ENCODE measurements around the gene NAPB.
A peak's percentile ranks its signal among the peaks of the same experiment; 100 is the strongest.
"Not testable (repeated sequence)": the region's sequence is repeated elsewhere in the genome, so short reads cannot be mapped to it uniquely, and the experiment has no call there.

The NAPB gene

DNA sequence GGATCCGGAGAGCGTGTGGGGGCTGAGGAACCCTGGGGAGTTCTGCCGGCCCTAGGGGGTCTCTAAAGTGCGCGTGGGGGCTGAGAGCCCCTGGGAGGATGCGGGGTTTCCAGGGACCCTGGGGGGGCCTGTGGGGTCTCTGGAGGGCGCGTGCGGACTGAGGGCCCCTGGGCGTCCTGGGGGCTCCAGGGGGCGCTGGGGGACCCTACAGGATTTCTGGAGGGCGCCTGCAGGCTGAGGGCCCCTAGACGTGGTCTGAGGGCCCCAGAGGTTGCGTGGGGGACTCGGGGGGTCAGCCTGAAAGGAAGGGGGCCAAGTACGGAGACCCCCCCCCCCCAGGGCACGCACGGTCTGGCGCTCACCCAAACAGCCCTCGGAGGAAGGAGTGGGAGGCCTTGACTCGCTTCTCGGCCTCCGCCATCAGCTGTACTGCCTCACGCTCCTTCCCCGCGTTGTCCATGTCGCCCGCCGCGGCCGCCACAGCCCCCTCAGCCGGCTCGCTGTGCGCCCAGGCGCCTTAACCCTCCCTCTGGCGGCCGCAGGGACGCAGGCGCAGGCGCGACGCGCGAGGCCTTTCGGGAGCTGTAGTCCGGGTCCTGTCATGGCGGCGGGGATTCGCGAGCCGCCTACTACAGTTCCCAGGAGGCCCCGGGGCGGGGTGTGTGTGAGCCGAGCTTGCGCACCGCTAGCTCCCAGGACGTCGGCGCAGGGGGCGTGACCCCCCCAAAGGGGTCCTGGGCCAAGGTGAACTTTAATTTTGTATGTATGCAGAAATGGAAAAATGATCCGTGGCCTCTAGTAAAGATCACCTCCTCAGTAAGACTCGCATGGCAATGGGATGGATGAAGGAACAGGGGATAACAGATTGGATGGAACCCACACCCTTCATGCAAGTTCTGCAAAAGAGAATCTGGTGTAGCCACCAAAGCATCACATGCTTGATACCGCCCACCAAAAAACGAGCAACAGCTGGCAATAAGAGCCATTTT is at the start of gene NAPB:
NAPB (minus strand) TSS at position 546 of the 989 bp plus-strand sequence; CDS start at position 460, 86 bp downstream.
- peak within 1 kb of the TSS; percentile 85 for H3K4me3 ChIP-seq (ENCODE audit: low read length)
- no peaks in the 10 kb centered on the region for H3K27me3 ChIP-seq (ENCODE audit: insufficient read depth, low read length)
- peak within 1 kb of the TSS; percentile 80 for H2AFZ ChIP-seq (ENCODE audit: low read depth, low read length)
- H3K9me3 ChIP-seq (ENCODE audit: low read length), result no peaks in the 10 kb centered on the region
- peaks cover 16% of the 10 kb centered on the region for H3K4me1 ChIP-seq (ENCODE audit: insufficient read depth, low read length)
- H3K36me3 ChIP-seq (ENCODE audit: insufficient read depth, low read length), result no peaks in the 10 kb centered on the region

DNA sequence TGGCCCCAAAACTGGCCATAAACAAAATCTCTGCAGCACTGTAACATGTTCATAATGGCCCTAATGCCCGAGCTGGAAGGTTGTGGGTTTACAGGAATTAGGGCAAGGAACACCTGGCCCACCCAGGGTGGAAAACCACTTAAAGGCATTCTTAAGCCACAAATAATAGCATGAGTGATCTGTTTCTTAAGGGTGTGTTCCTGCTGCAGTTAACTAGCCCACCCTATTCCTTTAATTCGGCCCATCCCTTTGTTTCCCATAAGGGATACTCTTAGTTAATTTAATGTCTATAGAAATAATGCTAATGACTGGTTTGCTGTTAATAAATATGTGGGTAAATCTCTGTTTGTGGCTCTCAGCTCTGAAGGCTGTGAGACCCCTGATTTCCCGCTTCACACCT is 45.7 kb upstream of the NAPB start:
- not testable (repeated sequence) for H2AFZ ChIP-seq (ENCODE audit: low read depth, low read length); H3K4me3 ChIP-seq (ENCODE audit: low read length); H3K27me3 ChIP-seq (ENCODE audit: insufficient read depth, low read length); H3K36me3 ChIP-seq (ENCODE audit: insufficient read depth, low read length); H3K4me1 ChIP-seq (ENCODE audit: insufficient read depth, low read length); H3K9me3 ChIP-seq (ENCODE audit: low read length)

DNA sequence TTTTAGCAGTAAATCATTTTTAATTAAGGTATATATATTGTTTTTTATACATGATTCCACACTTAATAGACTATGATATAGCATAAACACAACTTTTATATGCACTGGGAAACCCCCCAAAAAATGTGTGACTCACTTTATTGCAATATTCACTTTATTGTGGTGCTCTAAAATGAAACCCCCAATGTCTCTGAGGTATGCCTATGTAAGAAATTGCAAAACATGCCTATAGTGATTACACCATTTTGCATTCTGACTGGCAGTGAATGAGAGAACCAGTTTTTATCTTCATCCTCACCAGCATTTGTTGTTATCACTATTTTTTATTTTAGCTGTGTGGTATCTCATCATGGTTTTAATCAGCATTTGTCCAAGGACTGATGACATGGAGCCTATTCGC is 39.9 kb upstream of the NAPB start:
- H3K9me3 ChIP-seq (ENCODE audit: low read length), result no peaks in the 10 kb centered on the region
- H3K27me3 ChIP-seq (ENCODE audit: insufficient read depth, low read length), result no peaks in the 10 kb centered on the region
- H2AFZ ChIP-seq (ENCODE audit: low read depth, low read length), result no peak overlapping the region
- H3K4me1 ChIP-seq (ENCODE audit: insufficient read depth, low read length), result no peaks in the 10 kb centered on the region
- no peak overlapping the region for H3K4me3 ChIP-seq (ENCODE audit: low read length)
- H3K36me3 ChIP-seq (ENCODE audit: insufficient read depth, low read length), result no peaks in the 10 kb centered on the region

DNA sequence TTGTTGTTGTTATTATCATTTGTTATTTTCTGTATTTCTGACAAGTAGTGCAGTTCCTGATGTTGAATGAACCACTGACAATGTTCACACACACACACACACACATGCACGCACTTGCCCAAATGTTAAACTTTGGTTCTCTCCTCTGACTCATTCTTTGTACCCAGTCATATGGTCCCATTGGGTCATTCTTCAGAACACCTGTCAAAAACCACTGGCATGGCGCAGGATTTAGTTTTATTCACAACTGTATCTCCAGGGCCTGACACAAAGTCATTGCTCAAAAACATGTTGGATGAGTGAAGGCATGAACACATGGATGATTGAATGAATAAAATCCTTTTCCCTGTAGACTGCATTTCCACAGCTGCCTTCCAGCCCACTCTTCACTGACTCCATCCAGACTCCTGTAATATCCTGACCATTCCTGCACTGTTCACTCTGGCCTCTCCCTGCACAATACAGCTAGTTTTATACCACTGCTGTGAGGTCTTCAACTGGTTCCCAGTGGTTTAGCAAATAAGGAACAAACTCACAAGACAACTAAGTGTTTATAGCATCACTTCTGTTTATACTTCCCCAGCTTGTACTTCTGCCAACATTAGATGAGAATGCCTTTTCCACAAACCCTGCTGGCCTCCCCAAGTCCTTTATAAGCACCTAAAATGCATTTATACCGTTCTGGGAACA is 38.3 kb upstream of the NAPB start:
- no peak overlapping the region for H3K4me3 ChIP-seq (ENCODE audit: low read length)
- H2AFZ ChIP-seq (ENCODE audit: low read depth, low read length), result no peak overlapping the region
- no peaks in the 10 kb centered on the region for H3K9me3 ChIP-seq (ENCODE audit: low read length)
- no peaks in the 10 kb centered on the region for H3K36me3 ChIP-seq (ENCODE audit: insufficient read depth, low read length)
- H3K4me1 ChIP-seq (ENCODE audit: insufficient read depth, low read length), result no peaks in the 10 kb centered on the region
- no peaks in the 10 kb centered on the region for H3K27me3 ChIP-seq (ENCODE audit: insufficient read depth, low read length)

DNA sequence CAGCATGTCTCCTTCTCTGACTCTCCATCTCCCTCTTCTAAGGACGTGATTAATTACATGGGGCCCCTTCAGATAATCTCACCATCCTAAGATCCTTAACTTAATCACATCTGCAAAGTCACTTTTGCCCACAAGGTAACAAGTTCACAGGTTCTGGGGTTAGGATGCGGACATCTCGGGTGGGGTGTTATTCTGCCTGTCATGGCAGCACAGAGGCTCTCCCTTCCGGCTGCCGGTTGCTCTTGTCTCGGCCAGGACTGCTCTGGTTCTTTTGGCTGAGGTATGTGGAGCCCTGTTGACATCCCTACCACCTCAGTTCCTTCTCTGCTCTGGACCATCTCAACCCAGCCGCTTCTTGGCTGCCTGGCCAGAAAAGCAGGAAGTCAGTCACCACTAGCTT is 35.6 kb upstream of the NAPB start:
- H3K4me3 ChIP-seq (ENCODE audit: low read length), result no peak overlapping the region
- H3K27me3 ChIP-seq (ENCODE audit: insufficient read depth, low read length), result peaks cover 4% of the 10 kb centered on the region
- H3K36me3 ChIP-seq (ENCODE audit: insufficient read depth, low read length), result no peaks in the 10 kb centered on the region
- H3K9me3 ChIP-seq (ENCODE audit: low read length), result no peaks in the 10 kb centered on the region
- no peak overlapping the region for H2AFZ ChIP-seq (ENCODE audit: low read depth, low read length)
- no peaks in the 10 kb centered on the region for H3K4me1 ChIP-seq (ENCODE audit: insufficient read depth, low read length)

DNA sequence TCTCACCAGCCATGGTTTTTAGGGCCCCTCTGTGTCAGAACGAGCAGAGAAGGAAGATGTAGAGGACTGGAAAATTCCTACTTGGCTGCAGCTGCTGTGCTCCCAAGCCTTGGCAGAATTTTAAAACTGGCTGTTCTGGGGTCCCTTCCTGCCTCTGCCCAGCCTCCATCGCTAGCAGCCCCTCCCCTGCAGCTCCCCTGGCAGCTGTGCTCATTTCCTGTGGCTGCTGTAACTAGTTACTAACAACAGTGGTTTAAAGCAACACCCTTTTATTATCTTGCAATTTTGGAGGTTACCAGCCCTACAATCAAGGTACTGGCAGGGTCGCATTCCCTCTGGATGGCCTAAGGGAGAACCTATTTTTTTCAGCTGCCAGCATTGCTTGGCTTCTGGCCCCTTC is 35.1 kb upstream of the NAPB start:
- Histone ChIP-seq H3K4me3 (ENCODE audit: low read length) (no peak overlapping the region), H3K36me3 (ENCODE audit: insufficient read depth, low read length) (no peaks in the 10 kb centered on the region), H2AFZ (ENCODE audit: low read depth, low read length) (no peak overlapping the region), H3K27me3 (ENCODE audit: insufficient read depth, low read length) (peaks cover 4% of the 10 kb centered on the region), H3K9me3 (ENCODE audit: low read length) (no peaks in the 10 kb centered on the region), H3K4me1 (ENCODE audit: insufficient read depth, low read length) (no peaks in the 10 kb centered on the region)

DNA sequence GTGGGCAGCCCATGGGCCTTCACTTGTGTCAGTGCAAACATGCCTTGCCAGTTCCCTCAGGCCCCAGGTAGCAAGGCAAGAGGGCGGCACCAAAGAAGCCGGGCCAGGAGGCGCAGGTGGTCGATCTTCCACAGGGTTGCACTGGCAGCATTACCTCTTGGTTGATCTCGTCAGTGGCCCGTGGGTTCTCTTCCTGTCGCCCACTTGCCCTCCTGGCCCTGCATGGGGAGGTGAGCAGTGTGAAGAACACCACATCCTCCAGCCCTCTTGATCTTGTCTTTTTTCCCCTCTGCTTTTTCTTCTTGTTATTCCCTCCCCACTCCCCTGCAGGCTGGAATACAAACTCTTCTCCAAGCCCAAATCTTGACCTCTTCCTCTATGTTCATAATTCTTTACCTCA is 34.4 kb upstream of the NAPB start:
- Histone ChIP-seq H3K36me3 (ENCODE audit: insufficient read depth, low read length) (no peaks in the 10 kb centered on the region), H3K4me3 (ENCODE audit: low read length) (no peak overlapping the region), H2AFZ (ENCODE audit: low read depth, low read length) (no peak overlapping the region)

DNA sequence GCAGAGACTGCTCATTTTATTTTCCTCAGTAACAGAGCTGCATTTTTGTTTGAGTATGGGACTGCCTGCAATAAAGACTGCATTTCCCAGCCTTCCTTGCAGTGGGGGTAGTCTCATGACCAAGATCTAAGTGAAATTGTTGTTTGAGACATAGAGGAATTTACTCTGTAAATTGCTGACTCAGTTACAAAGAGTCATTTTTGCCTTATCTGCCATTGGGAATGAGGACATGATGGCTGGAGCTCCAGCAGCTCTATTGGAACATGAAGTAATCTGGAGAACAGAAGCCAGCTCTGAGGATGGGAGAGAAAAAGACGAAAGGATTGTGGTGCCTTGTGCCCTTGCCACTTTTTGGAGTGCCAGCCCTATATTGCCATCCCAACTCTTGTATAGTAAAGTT is 33.5 kb upstream of the NAPB start:
- Histone ChIP-seq H3K9me3 (ENCODE audit: low read length) (no peaks in the 10 kb centered on the region), H2AFZ (ENCODE audit: low read depth, low read length) (no peak overlapping the region), H3K27me3 (ENCODE audit: insufficient read depth, low read length) (peaks cover 4% of the 10 kb centered on the region), H3K4me3 (ENCODE audit: low read length) (no peak overlapping the region), H3K4me1 (ENCODE audit: insufficient read depth, low read length) (no peaks in the 10 kb centered on the region), H3K36me3 (ENCODE audit: insufficient read depth, low read length) (no peaks in the 10 kb centered on the region)

More for the DNA sequence above, 34.4 kb upstream of the NAPB start:
- Histone ChIP-seq H3K27me3 (ENCODE audit: insufficient read depth, low read length) (peaks cover 4% of the 10 kb centered on the region), H3K4me1 (ENCODE audit: insufficient read depth, low read length) (no peaks in the 10 kb centered on the region), H3K9me3 (ENCODE audit: low read length) (no peaks in the 10 kb centered on the region)

DNA sequence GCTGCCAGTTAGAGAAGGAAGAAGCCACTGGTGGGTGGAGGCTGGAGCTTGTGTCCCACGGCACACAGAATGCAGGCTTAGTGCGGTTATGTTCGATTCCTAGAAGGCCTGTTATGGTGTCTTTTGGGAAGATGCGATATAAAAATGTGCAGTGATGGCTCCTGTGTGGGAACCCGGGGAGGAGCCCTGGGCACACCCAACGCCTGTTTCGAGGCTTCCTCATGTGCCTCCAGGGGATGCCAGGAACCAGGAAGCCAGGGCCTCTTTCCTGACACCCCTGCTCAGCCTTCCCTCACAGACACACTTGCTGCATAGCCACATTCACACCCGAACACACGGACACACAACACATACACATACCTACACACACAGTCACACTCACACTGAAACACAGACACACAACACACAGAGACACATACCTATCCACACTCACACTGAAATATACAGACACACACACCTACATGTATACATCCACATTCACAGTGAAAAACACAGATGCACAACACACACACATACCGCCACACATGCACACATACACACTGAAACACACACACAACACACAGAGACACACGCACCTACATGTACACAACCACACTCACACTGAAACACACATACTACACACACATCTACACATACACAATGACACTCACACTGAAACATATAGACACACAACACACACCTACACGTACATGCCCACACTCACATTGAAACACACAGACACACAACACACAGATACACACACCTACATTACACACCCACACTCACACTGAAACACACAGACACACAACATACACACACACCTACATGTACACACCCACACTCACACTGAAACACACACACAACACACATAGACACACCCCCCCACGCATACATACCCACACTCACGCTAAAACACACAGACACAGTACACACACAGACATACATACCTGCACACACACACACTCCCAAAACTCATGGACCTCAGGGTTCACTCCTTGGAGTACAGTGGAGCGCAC is 32.6 kb upstream of the NAPB start:
- Histone ChIP-seq H3K4me1 (ENCODE audit: insufficient read depth, low read length) (no peaks in the 10 kb centered on the region), H3K9me3 (ENCODE audit: low read length) (no peaks in the 10 kb centered on the region), H3K4me3 (ENCODE audit: low read length) (no peak overlapping the region), H3K27me3 (ENCODE audit: insufficient read depth, low read length) (peaks cover 4% of the 10 kb centered on the region), H2AFZ (ENCODE audit: low read depth, low read length) (no peak overlapping the region), H3K36me3 (ENCODE audit: insufficient read depth, low read length) (no peaks in the 10 kb centered on the region)

DNA sequence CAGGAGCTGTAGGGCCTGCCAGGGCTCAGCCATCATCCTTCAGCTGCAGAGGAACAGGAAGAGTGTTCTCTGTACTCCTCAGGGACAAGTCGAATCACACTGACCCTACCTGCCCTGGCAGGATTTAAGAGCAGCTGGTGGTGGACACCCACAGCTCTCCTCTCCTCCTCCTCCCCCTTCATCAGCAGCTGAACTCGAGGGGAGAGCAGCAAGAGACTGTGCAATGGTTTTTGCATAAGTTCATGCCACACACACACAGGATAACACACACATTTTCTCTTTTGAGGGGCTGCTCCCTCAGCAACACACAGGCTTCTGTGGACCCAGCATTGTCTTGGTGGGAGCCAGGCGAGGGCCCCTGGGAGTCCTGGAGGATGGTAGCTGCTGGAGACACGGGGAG is 31.5 kb upstream of the NAPB start, which contains the start of gene CST11:
CST11 (minus strand) TSS at position 101 of the 400 bp plus-strand sequence; CDS start at position 36, 65 bp downstream.
- no peaks in the 10 kb centered on the region for H3K36me3 ChIP-seq (ENCODE audit: insufficient read depth, low read length)
- peaks cover 4% of the 10 kb centered on the region for H3K27me3 ChIP-seq (ENCODE audit: insufficient read depth, low read length)
- no peak within 1 kb of the TSS for H3K4me3 ChIP-seq (ENCODE audit: low read length)
- no peak within 1 kb of the TSS for H2AFZ ChIP-seq (ENCODE audit: low read depth, low read length)
- no peaks in the 10 kb centered on the region for H3K4me1 ChIP-seq (ENCODE audit: insufficient read depth, low read length)
- no peaks in the 10 kb centered on the region for H3K9me3 ChIP-seq (ENCODE audit: low read length)

DNA sequence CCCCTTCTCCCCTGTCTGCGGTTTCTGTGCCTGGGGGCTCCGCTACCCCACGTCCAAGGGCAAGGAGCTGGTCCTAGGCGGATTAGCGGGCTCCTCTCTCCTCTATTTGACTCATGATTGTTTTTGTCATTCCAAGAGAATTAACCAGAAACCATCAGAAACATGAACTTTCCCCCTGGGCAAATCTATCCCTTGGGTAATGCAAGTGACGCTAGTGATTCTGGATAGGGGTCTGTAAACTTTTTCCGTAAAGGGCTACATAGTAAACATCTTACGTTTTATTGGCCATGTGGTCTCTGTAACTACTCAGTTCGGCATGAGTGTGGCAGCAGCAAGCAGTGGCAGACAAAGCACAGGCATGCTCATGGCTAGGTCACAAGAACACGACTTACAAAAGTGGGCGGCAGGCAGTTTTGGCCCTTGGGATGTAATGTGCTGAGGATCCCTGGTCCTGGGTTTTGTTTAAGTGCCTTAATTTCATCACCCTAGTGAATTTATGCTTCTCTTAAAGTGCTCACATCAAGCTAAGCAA is 30.7 kb upstream of the NAPB start:
- H3K4me1 ChIP-seq (ENCODE audit: insufficient read depth, low read length), result no peaks in the 10 kb centered on the region

DNA sequence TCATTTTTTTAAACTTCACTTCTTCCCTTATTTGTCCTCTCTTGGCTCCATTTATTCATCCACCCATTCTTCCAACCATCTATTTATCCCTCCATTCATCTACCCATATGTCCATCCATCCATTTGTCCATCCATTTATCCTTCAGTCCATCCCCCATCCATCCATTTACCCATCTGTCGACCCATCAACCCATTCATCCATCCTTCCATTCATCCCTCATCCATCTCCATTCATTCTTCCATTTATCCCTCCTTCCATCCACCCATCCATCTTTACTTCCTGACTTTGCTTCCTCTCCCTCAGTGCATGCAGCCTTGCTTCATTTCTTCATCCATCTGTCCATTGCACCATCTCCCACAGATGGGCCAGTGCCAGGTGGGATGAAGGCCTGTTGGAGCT is 29.6 kb upstream of the NAPB start:
- no peaks in the 10 kb centered on the region for H3K4me1 ChIP-seq (ENCODE audit: insufficient read depth, low read length)
- H3K36me3 ChIP-seq (ENCODE audit: insufficient read depth, low read length), result no peaks in the 10 kb centered on the region
- no peak overlapping the region for H2AFZ ChIP-seq (ENCODE audit: low read depth, low read length)
- H3K27me3 ChIP-seq (ENCODE audit: insufficient read depth, low read length), result peaks cover 4% of the 10 kb centered on the region
- no peaks in the 10 kb centered on the region for H3K9me3 ChIP-seq (ENCODE audit: low read length)
- no peak overlapping the region for H3K4me3 ChIP-seq (ENCODE audit: low read length)

More for the DNA sequence above, 30.7 kb upstream of the NAPB start:
- H2AFZ ChIP-seq (ENCODE audit: low read depth, low read length), result no peak overlapping the region
- no peak overlapping the region for H3K4me3 ChIP-seq (ENCODE audit: low read length)
- no peaks in the 10 kb centered on the region for H3K36me3 ChIP-seq (ENCODE audit: insufficient read depth, low read length)
- H3K27me3 ChIP-seq (ENCODE audit: insufficient read depth, low read length), result peaks cover 4% of the 10 kb centered on the region
- no peaks in the 10 kb centered on the region for H3K9me3 ChIP-seq (ENCODE audit: low read length)

Measured in neuron (in vitro differentiated cells).